GM18498 (cell line): ENCODE results near the gene GALNT9.

ENCODE experiments used
- ATAC-seq: cut with Tn5 transposase; IDR thresholded peaks from one replicate; pipeline ENCODE4 v1.9.1; 2021; ENCODE audit warnings: mild to moderate bottlenecking, moderate library complexity; ENCODE audit not compliant: unreplicated experiment

Gene GALNT9

GRCh38 chr12:132161796-132162507, 167.4 kb downstream of the GALNT9 start:
- ATAC-seq: no peak

GRCh38 chr12:132161036-132161781, 168.2 kb downstream of the GALNT9 start:
- no peak for ATAC-seq

GRCh38 chr12:132160601-132161035, 168.8 kb downstream of the GALNT9 start:
- ATAC-seq: no peak

- ATAC-seq: no peak
These were observed 169.4 kb downstream of the GALNT9 start for GRCh38 chr12:132160016-132160415.

- ATAC-seq: no peak
These were observed 169.8 kb downstream of the GALNT9 start for GRCh38 chr12:132159555-132160003.

GRCh38 chr12:132158677-132159554, 170.5 kb downstream of the GALNT9 start:
- no peak for ATAC-seq

GRCh38 chr12:132157733-132158409, 171.5 kb downstream of the GALNT9 start:
- ATAC-seq: no peak

GRCh38 chr12:132156573-132157325, 172.6 kb downstream of the GALNT9 start:
- no peak for ATAC-seq

- no peak for ATAC-seq
These were observed 173.4 kb downstream of the GALNT9 start for GRCh38 chr12:132155771-132156572.

GRCh38 chr12:132154941-132155770, 174.2 kb downstream of the GALNT9 start:
- no peak for ATAC-seq

GRCh38 chr12:132154341-132154761, 175.0 kb downstream of the GALNT9 start:
- peak; percentile 39 for ATAC-seq

GRCh38 chr12:132153501-132154340, 175.7 kb downstream of the GALNT9 start:
- peak; percentile 85 for ATAC-seq

- no peak for ATAC-seq
These were observed 176.4 kb downstream of the GALNT9 start for GRCh38 chr12:132152953-132153352.

- ATAC-seq: no peak
These were observed 177.0 kb downstream of the GALNT9 start for GRCh38 chr12:132152411-132152821.

GRCh38 chr12:132151766-132152410, 177.5 kb downstream of the GALNT9 start:
- no peak for ATAC-seq

- no peak for ATAC-seq
These were observed 178.1 kb downstream of the GALNT9 start for GRCh38 chr12:132151145-132151765.
